Stimulated activated CD8-positive, alpha-beta memory T cell treated with anti-CD3 and anti-CD28 coated beads, Interleukin-4, amount 100 ng/mL, for 48 hours (primary cell): ENCODE results near the gene SYVN1.
"Not testable (repeated sequence)": the region's sequence is repeated elsewhere in the genome, so short reads cannot be mapped to it uniquely, and the experiment has no call there.

Experiments used
- DNase-seq: peaks from one replicate; pipeline ENCODE4 v3.0.0-alpha.2; 2020

Gene SYVN1

GRCh38 chr11:65150509-65151299, 16.4 kb upstream of the SYVN1 start:
- peak; percentile 60 for DNase-seq

GRCh38 chr11:65150131-65150508, 15.8 kb upstream of the SYVN1 start:
- DNase-seq: not testable (repeated sequence)

GRCh38 chr11:65148657-65149056, 14.3 kb upstream of the SYVN1 start:
- no peak for DNase-seq

- DNase-seq: no peak
Observed at GRCh38 chr11:65147352-65148075, 13.2 kb upstream of the SYVN1 start.

- DNase-seq: no peak
Observed at GRCh38 chr11:65141896-65142494, 7.7 kb upstream of the SYVN1 start.

GRCh38 chr11:65136515-65137096, 2.3 kb upstream of the SYVN1 start:
- no peak for DNase-seq

- DNase-seq: no peak
Observed at GRCh38 chr11:65135633-65136145, 1.4 kb upstream of the SYVN1 start.

- DNase-seq: peak; percentile 83
Observed at GRCh38 chr11:65134952-65135632, 773 bp upstream of the SYVN1 start.

GRCh38 chr11:65133724-65134123, 595 bp downstream of the SYVN1 start:
- DNase-seq: peak; percentile 31

- DNase-seq: peak; percentile 81
Observed at GRCh38 chr11:65132988-65133700, 1.2 kb downstream of the SYVN1 start.

GRCh38 chr11:65132238-65132987, 1.9 kb downstream of the SYVN1 start:
- DNase-seq: no peak

- no peak for DNase-seq
Observed at GRCh38 chr11:65131895-65132237, 2.5 kb downstream of the SYVN1 start.

GRCh38 chr11:65131417-65131776, 2.9 kb downstream of the SYVN1 start:
- DNase-seq: no peak

GRCh38 chr11:65130631-65131416, 3.5 kb downstream of the SYVN1 start:
- no peak for DNase-seq

- DNase-seq: no peak
Observed at GRCh38 chr11:65129649-65130441, 4.5 kb downstream of the SYVN1 start.

GRCh38 chr11:65128182-65129145, 5.9 kb downstream of the SYVN1 start:
- DNase-seq: no peak

- DNase-seq: no peak
Observed at GRCh38 chr11:65127473-65128181, 6.7 kb downstream of the SYVN1 start.
